GM19023 (cell line): ENCODE data around the gene TRIM29.

Experiments
- ATAC-seq: cut with Tn5 transposase; IDR thresholded peaks from one replicate; pipeline ENCODE4 v1.9.1; 2021; ENCODE audit warnings: mild to moderate bottlenecking, moderate library complexity; ENCODE audit not compliant: unreplicated experiment

The TRIM29 gene

GRCh38 chr11:120141113-120141767 is 3.3 kb upstream of the TRIM29 start:
- no peak for ATAC-seq

GRCh38 chr11:120139316-120140069 is 1.6 kb upstream of the TRIM29 start:
- ATAC-seq: no peak

GRCh38 chr11:120137187-120137610 is 714 bp downstream of the TRIM29 start:
- no peak for ATAC-seq

GRCh38 chr11:120136356-120136755 is 1.6 kb downstream of the TRIM29 start:
- no peak for ATAC-seq

GRCh38 chr11:120135838-120136237 is 2.1 kb downstream of the TRIM29 start:
- ATAC-seq: no peak

- ATAC-seq: no peak
Measured at GRCh38 chr11:120134931-120135228, 3.0 kb downstream of the TRIM29 start.

- no peak for ATAC-seq
Measured at GRCh38 chr11:120134106-120134930, 3.6 kb downstream of the TRIM29 start.

GRCh38 chr11:120133216-120134105 is 4.5 kb downstream of the TRIM29 start:
- no peak for ATAC-seq

GRCh38 chr11:120132645-120133185 is 5.2 kb downstream of the TRIM29 start:
- ATAC-seq: no peak

- no peak for ATAC-seq
Measured at GRCh38 chr11:120131941-120132644, 5.8 kb downstream of the TRIM29 start.

- ATAC-seq: no peak
Measured at GRCh38 chr11:120130991-120131760, 6.7 kb downstream of the TRIM29 start.

GRCh38 chr11:120130176-120130980 is 7.5 kb downstream of the TRIM29 start:
- no peak for ATAC-seq

- ATAC-seq: no peak
Measured at GRCh38 chr11:120129570-120129969, 8.3 kb downstream of the TRIM29 start.

- ATAC-seq: no peak
Measured at GRCh38 chr11:120128392-120129119, 9.4 kb downstream of the TRIM29 start.

GRCh38 chr11:120127236-120127635 is 10.7 kb downstream of the TRIM29 start:
- no peak for ATAC-seq

GRCh38 chr11:120126620-120127019 is 11.3 kb downstream of the TRIM29 start:
- no peak for ATAC-seq

- no peak for ATAC-seq
Measured at GRCh38 chr11:120125509-120125908, 12.4 kb downstream of the TRIM29 start.

- no peak for ATAC-seq
Measured at GRCh38 chr11:120125024-120125423, 12.9 kb downstream of the TRIM29 start.
